Endothelial cell of umbilical vein (primary cell): Measurements from ENCODE around the gene C1orf53.

Source experiments
- EZH2 ChIP-seq: IDR thresholded peaks from 2 replicates; pipeline ENCODE4 v1.6.1; 2012; ENCODE audit warnings: borderline replicate concordance, low read depth, mild to moderate bottlenecking, moderate library complexity, low read length, inconsistent platforms; ENCODE audit not compliant: severe bottlenecking
- TF ChIP-seq, protein P1 (sequence below), 2 donors: IDR thresholded peaks; 1 replicate in 1 of 2; 2 replicates in 1 of 2; pipeline ENCODE4 v1.5.1; 2011; ENCODE audit warnings: low read length in 2 of 2, mild to moderate bottlenecking in 2 of 2, moderate library complexity in 2 of 2, control low read depth in 1 of 2, inconsistent platforms in 1 of 2, low read depth in 1 of 2; ENCODE audit not compliant: insufficient read depth in 1 of 2; ENCODE audit errors: extremely low read depth in 1 of 2

GRCh38 chr1:197933016-197933415 lies 30.6 kb downstream of the C1orf53 start:
- TF ChIP-seq EZH2: no peak
- TF ChIP-seq, protein P1, sequence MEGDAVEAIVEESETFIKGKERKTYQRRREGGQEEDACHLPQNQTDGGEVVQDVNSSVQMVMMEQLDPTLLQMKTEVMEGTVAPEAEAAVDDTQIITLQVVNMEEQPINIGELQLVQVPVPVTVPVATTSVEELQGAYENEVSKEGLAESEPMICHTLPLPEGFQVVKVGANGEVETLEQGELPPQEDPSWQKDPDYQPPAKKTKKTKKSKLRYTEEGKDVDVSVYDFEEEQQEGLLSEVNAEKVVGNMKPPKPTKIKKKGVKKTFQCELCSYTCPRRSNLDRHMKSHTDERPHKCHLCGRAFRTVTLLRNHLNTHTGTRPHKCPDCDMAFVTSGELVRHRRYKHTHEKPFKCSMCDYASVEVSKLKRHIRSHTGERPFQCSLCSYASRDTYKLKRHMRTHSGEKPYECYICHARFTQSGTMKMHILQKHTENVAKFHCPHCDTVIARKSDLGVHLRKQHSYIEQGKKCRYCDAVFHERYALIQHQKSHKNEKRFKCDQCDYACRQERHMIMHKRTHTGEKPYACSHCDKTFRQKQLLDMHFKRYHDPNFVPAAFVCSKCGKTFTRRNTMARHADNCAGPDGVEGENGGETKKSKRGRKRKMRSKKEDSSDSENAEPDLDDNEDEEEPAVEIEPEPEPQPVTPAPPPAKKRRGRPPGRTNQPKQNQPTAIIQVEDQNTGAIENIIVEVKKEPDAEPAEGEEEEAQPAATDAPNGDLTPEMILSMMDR (IDR thresholded peaks at IDR 0.05; ENCODE audit: extremely low read depth in 1 of 2, insufficient read depth in 1 of 2, low read depth in 1 of 2, low read length in 2 of 2): no peak
